Pancreas (tissue), 10 donors: ENCODE results near the gene CFAP299. TPM values are rescaled to one million over a fixed set of nuclear protein-coding genes. Genes with fewer than 3 reads are reported as not detected.

ENCODE experiments used
- ATAC-seq, 4 donors: fragments of 200-7000 bp; cut with Tn5 transposase; one replicate each; pipeline versions ENCODE4 v1.8.0 to v1.9.1; 2020; ENCODE audit warnings: mild to moderate bottlenecking in 4 of 4, moderate library complexity in 4 of 4
- DNase-seq, 6 donors: peaks; one replicate each; pipeline ENCODE4 v3.0.0-alpha.2; 2020
- FAIRE-seq: peaks from 2 replicates; lab custom pipeline; 2012; peaks lifted over from hg19 to GRCh38; lab: Jason Lieb, UNC
- H3K27ac ChIP-seq, 4 donors: fragments of 200-600 bp; sonication (generic); 1 replicate in 3 of 4; 2 replicates in 1 of 4; pipeline versions ENCODE4 v1.5.0 to v1.8.0; 2020
- H3K27me3 ChIP-seq, 4 donors: fragments of 200-600 bp; one replicate each; pipeline ENCODE4 v1.8.0; 2021
- H3K36me3 ChIP-seq, 3 donors: fragments of 200-600 bp; sonication (generic) in 1 of 3; one replicate each; pipeline versions ENCODE4 v1.5.0 to v1.8.0; 2020 to 2021
- H3K4me1 ChIP-seq, 3 donors: fragments of 200-600 bp; one replicate each; pipeline ENCODE4 v1.8.0; 2021
- H3K4me3 ChIP-seq, 4 donors: fragments of 200-600 bp; sonication (generic) in 2 of 4; one replicate each; pipeline versions ENCODE4 v1.5.0 to v1.8.0; 2020 to 2021
- H3K9me3 ChIP-seq, 4 donors: fragments of 200-600 bp; one replicate each; pipeline ENCODE4 v1.8.0; 2021
- CTCF ChIP-seq, 4 donors: fragments of 200-600 bp; sonication (generic) in 3 of 4; IDR thresholded peaks; one replicate each; pipeline versions ENCODE4 v1.5.0 to v1.8.0; 2021; ENCODE audit warnings: antibody characterized with exemption in 4 of 4
- WGBS, 2 donors: extraction: QIAGEN DNeasy Blood & Tissue Kit; methylation state at CpG; one replicate each; pipeline ENCODE4 v1.1.7; 2013; 5-methylcytosine and 5-hydroxymethylcytosine counted together
- intact Hi-C, 3 donors: fragments of 100-400 bp; cut with DNase I; formaldehyde crosslinking; loops; one replicate each; pipeline versions ENCODE4 v1.11.1 to v1.14.2; 2022
- polyA plus RNA-seq, 2 donors: library from polyadenylated mRNA; stranded (reverse); fragments of 200-250 nt; gene quantifications; one replicate each; pipeline ENCODE4 v1.2.3, GENCODE V29; 2013
- total RNA-seq, 6 donors: library from RNA; stranded (reverse); fragmentation: NEBNext Ultra II Directional in 4 of 6; extraction: Animal tissue kit (Norgen Biotek cat#: 25700) in 4 of 6; gene quantifications; one replicate each; pipeline versions ENCODE4 v1.2.1 to v1.2.4, GENCODE V29; 2021 to 2023
- donor health status: healthy with polysubstance abuse.
- donor health status: DM: no; HTN: no; CAD: no; lungs with moderate emphysema.
- donor health status: DM: no; HTN: no; CAD: no.
- donor health status: control.
- donor health status: control.
- donor health status: Bipolar disorder and iron deficiency.
- donor health status: DM: yes; HTN: yes; CAD: no.
- donor health status: DM: no; HTN: no; CAD: no.
- donor health status: DM: no; HTN: no; CAD: no.
- donor health status: DM: yes; HTN: yes; CAD: no.

The CFAP299 gene
- total and polyA plus RNA-seq, 8 donors: 0.14 TPM; not detected in 7

DNA sequence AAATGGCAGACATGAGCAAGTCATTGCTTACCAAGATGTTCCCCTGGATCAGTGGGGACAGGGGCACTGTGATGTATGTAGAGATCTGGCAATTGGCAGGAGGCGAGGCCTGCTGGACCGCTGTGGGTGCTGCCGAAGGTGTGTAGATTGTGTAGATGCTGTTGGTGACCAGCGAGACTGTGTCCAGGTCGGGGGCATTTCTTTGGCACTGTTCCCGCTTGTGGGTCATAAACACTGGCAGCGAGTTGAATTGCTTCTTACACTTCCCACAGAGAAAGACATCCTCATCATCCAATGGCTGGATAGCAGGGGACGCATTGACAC, 52.7 kb downstream of the CFAP299 start:
- Histone ChIP-seq H3K27me3 (no peaks in the 10 kb centered on the region), H3K27ac (no peak overlapping the region), H3K4me1 (no peaks in the 10 kb centered on the region), H3K36me3 (no peaks in the 10 kb centered on the region), H3K4me3 (no peak overlapping the region), H3K9me3 (no peaks in the 10 kb centered on the region)
- no peak for TF ChIP-seq CTCF (IDR thresholded peaks at IDR 0.05)
- intact Hi-C loops: no loop called here
- 79 to 90% methylated on average over 8 of the region's 8 CpGs for WGBS, 2 donors
- DNase-seq (peak in 1 of 6 donors; percentile 32), ATAC-seq (no peak), FAIRE-seq (no peak)

DNA sequence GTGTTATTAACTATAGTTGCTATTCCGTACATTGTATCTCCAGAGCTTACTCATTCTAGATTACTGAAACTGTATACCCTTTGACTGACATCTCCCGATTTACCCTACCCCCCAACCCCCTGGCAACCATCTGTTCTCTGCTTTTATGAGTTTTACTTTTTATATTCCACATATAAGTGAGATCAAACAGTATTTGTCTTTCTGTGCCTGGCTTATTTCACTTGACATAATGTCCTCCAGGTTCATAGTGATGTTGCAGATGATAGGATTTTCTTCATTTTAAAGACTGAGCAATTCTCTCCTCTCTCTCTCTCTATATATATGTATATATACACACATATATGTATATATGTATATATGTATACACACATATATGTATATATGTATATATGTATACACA, 54.6 kb downstream of the CFAP299 start:
- no peak for FAIRE-seq
- WGBS, 2 donors: 79 to 86% methylated on average over 2 of the region's 2 CpGs
- TF ChIP-seq CTCF (IDR thresholded peaks at IDR 0.05): no peak
- Histone ChIP-seq H3K4me3 (no peak overlapping the region), H3K36me3 (no peaks in the 10 kb centered on the region), H3K9me3 (no peaks in the 10 kb centered on the region), H3K27me3 (no peaks in the 10 kb centered on the region), H3K4me1 (no peaks in the 10 kb centered on the region), H3K27ac (no peak overlapping the region)
- DNase-seq: no peak
- intact Hi-C loops: no loop called here
- ATAC-seq: no peak

DNA sequence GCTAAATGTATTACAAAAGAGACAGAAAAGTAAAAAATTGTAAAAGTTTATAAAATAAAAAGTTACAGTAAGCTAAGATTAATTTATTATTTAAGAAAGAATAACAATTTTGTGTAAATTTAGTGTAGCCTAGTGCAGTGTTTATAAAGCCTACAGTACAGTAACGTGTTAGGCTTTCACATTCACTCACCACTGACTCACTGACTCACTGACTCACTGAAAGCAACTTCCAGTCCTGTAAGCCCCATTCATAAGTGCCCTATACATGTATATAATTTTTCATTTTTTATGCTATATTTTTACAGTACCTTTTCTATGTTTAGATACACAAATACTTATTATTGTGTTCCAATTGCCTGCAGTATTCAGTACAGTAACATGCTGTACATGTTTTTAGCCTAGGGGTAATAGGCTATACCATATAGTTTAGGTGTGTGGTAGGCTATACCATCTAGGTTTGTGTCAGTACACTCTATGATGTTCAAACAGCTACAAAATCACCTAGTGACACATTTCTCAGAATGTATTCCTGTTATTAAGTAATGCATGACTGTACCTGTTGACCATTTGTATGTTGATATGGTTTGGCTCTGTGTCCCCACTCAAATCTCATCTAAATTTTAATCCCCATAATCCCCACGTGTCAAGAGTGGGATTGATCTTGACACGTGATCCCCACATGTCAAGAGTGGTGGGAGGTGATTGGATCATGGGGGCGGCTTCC, 57.9 kb downstream of the CFAP299 start:
- WGBS, 2 donors: 52 to 54% methylated on average over 4 of the region's 4 CpGs
- no peaks in the 10 kb centered on the region for H3K27me3 ChIP-seq
- no peak for FAIRE-seq
- no peaks in the 10 kb centered on the region for H3K9me3 ChIP-seq
- no peak for DNase-seq
- H3K27ac ChIP-seq: no peak overlapping the region
- no peak overlapping the region for H3K4me3 ChIP-seq
- intact Hi-C loops: no loop called here
- no peaks in the 10 kb centered on the region for H3K36me3 ChIP-seq
- ATAC-seq: no peak
- no peak for TF ChIP-seq CTCF (IDR thresholded peaks at IDR 0.05)
- no peaks in the 10 kb centered on the region for H3K4me1 ChIP-seq

GRCh38 chr4:80393970-80394250, 58.4 kb downstream of the CFAP299 start:
- intact Hi-C loops: no loop called here
- no peaks in the 10 kb centered on the region for H3K4me1 ChIP-seq
- WGBS, 2 donors: 94 to 95% methylated on average over 1 of the region's 1 CpG
- H3K9me3 ChIP-seq: no peaks in the 10 kb centered on the region
- H3K36me3 ChIP-seq: no peaks in the 10 kb centered on the region
- H3K4me3 ChIP-seq: no peak overlapping the region
- DNase-seq: no peak
- ATAC-seq: no peak
- FAIRE-seq: no peak
- no peak overlapping the region for H3K27ac ChIP-seq
- no peaks in the 10 kb centered on the region for H3K27me3 ChIP-seq
- no peak for TF ChIP-seq CTCF (IDR thresholded peaks at IDR 0.05)

- no peak for TF ChIP-seq CTCF (IDR thresholded peaks at IDR 0.05)
- peaks cover 0 to 7% (median 0%) of the 10 kb centered on the region in 4 donors for H3K27me3 ChIP-seq
- no peaks in the 10 kb centered on the region for H3K9me3 ChIP-seq
- H3K4me3 ChIP-seq: no peak overlapping the region
- intact Hi-C loops: no loop called here
- H3K27ac ChIP-seq: no peak overlapping the region
- no peaks in the 10 kb centered on the region for H3K4me1 ChIP-seq
- FAIRE-seq (no peak), ATAC-seq (peak in 3 of 4 donors; percentile 32 to 50 (median 46)), DNase-seq (peak in 1 of 6 donors; percentile 10)
- WGBS, 2 donors: 66 to 85% methylated on average over 4 of the region's 4 CpGs
- no peaks in the 10 kb centered on the region for H3K36me3 ChIP-seq
Measured at GRCh38 chr4:80407246-80407645, 71.7 kb downstream of the CFAP299 start.
